Right lobe of liver (tissue), 6 donors: ENCODE measurements around the gene NCAPD2. TPM values are rescaled to one million over a fixed set of nuclear protein-coding genes. Genes with fewer than 3 reads are reported as not detected.
"Not testable (repeated sequence)": the region's sequence is repeated elsewhere in the genome, so short reads cannot be mapped to it uniquely, and the experiment has no call there.

ENCODE experiments used
- ATAC-seq, 4 donors: fragments of 200-7000 bp; cut with Tn5 transposase; one replicate each; pipeline ENCODE4 v1.9.1; 2020; ENCODE audit warnings: mild to moderate bottlenecking in 4 of 4, moderate library complexity in 4 of 4
- DNase-seq, 3 donors: peaks; one replicate each; pipeline ENCODE4 v3.0.0-alpha.2; 2020
- H3K27ac ChIP-seq, 3 donors: fragments of 200-600 bp; one replicate each; pipeline ENCODE4 v1.8.0; 2022
- H3K27me3 ChIP-seq, 2 donors: fragments of 200-600 bp; one replicate each; pipeline ENCODE4 v1.8.0; 2022
- H3K36me3 ChIP-seq, 4 donors: fragments of 200-600 bp; sonication (generic) in 1 of 4; one replicate each; pipeline versions ENCODE4 v1.5.1 to v1.8.0; 2017 to 2022; ENCODE audit warnings: control low read depth in 1 of 4
- H3K4me1 ChIP-seq, 4 donors: fragments of 200-600 bp; sonication (generic) in 1 of 4; one replicate each; pipeline versions ENCODE4 v1.5.1 to v1.8.0; 2017 to 2022; ENCODE audit warnings: control low read depth in 1 of 4
- H3K4me3 ChIP-seq, 3 donors: fragments of 200-600 bp; one replicate each; pipeline ENCODE4 v1.8.0; 2022
- H3K9me3 ChIP-seq, 4 donors: fragments of 200-600 bp; sonication (generic) in 1 of 4; one replicate each; pipeline versions ENCODE4 v1.5.1 to v1.8.0; 2017 to 2022; ENCODE audit warnings: control low read depth in 1 of 4
- CTCF ChIP-seq, 4 donors: fragments of 200-600 bp in 3 of 4; fragments of 450-650 bp in 1 of 4; IDR thresholded peaks; one replicate each; pipeline versions ENCODE4 v1.5.1 to v1.8.0; 2016 to 2022; ENCODE audit warnings: antibody characterized with exemption in 4 of 4, mild to moderate bottlenecking in 2 of 4
- POLR2A ChIP-seq: fragments of 450-650 bp; IDR thresholded peaks from one replicate; pipeline ENCODE4 v1.6.1; 2017; ENCODE audit warnings: antibody characterized with exemption, mild to moderate bottlenecking
- WGBS: methylation state at CpG from one replicate; pipeline ENCODE4 v1.1.6; 2018; ENCODE audit warnings: low coverage, low lambda C conversion rate; ENCODE audit not compliant: insufficient coverage; ENCODE audit errors: missing lambda C conversion rate; 5-methylcytosine and 5-hydroxymethylcytosine counted together
- intact Hi-C, 2 donors: fragments of 100-400 bp; cut with DNase I; formaldehyde crosslinking; loops; one replicate each; pipeline versions ENCODE4 v1.11.2 to v1.14.1; 2022
- total RNA-seq, 6 experiments: library from RNA; depleted of rRNA in 2 of 6; stranded (reverse); fragments of >200 nt in 2 of 6; fragmentation: NEBNext Ultra II Directional in 3 of 6; extraction: Animal tissue kit (Norgen Biotek cat#: 25700) in 3 of 6; gene quantifications; one replicate each; pipeline versions ENCODE4 v1.1.0 to v1.2.4, GENCODE V29; 2016 to 2023
- donor health status: DM: no; HTN: yes; CAD: no.
- donor health status: DM: no; HTN: no; CAD: no.
- donor health status: DM: no; HTN: no; CAD: no.
- donor health status: DM: no; HTN: yes; CAD: no.
- donor health status: DM: no; HTN: yes; CAD: no.

Gene NCAPD2
- total RNA-seq, 6 experiments from 2014 or later: 6.2 to 40.9 (median 8.4) TPM

GRCh38 chr12:6536894-6537579 is 43.1 kb downstream of the NCAPD2 start:
- no peak for ATAC-seq

GRCh38 chr12:6537580-6538419 is 43.9 kb downstream of the NCAPD2 start:
- TF ChIP-seq CTCF (IDR thresholded peaks at IDR 0.05): peak; percentile 77 to 87 (median 86)
- not testable (repeated sequence) for H3K4me3 ChIP-seq
- peak; percentile 69 to 80 (median 78) for DNase-seq

More at GRCh38 chr12:6536894-6537579, 43.1 kb downstream of the NCAPD2 start:
- intact Hi-C loops: loop anchor here in 1 of 2 donors (10.0 kb wide), 1 partner anchor 202 kb away; no protein-coding TSS in a partner anchor
- Histone ChIP-seq H3K36me3 (peaks cover 7 to 33% (median 22%) of the 10 kb centered on the region in 4 donors), H3K4me1 (peaks cover 5 to 42% (median 20%) of the 10 kb centered on the region in 4 donors), H3K27me3 (no peaks in the 10 kb centered on the region), H3K27ac (peak overlapping the region; percentile 59 to 97 (median 93)), H3K9me3 (no peaks in the 10 kb centered on the region), H3K4me3 (peak overlapping the region in 1 of 3 donors; percentile 82)
- DNase-seq: no peak
- no peak for TF ChIP-seq CTCF (IDR thresholded peaks at IDR 0.05)
- no peak for TF ChIP-seq POLR2A
- WGBS: 73% methylated on average over 6 of the region's 19 CpGs

GRCh38 chr12:6538420-6539313 is 44.8 kb downstream of the NCAPD2 start:
- H3K4me1 ChIP-seq: peaks cover 5 to 39% (median 17%) of the 10 kb centered on the region in 4 donors
- H3K9me3 ChIP-seq: no peaks in the 10 kb centered on the region
- H3K36me3 ChIP-seq: peaks cover 7 to 33% (median 22%) of the 10 kb centered on the region in 4 donors
- H3K4me3 ChIP-seq: no peak overlapping the region
- ATAC-seq: no peak
- no peaks in the 10 kb centered on the region for H3K27me3 ChIP-seq
- WGBS: 56% methylated on average over 11 of the region's 24 CpGs
- intact Hi-C loops: loop anchor here in 1 of 2 donors (10.0 kb wide), 1 partner anchor 204 kb away; no protein-coding TSS in a partner anchor
- no peak for TF ChIP-seq POLR2A
- TF ChIP-seq CTCF (IDR thresholded peaks at IDR 0.05): no peak
- H3K27ac ChIP-seq: peak overlapping the region in 2 of 3 donors; percentile 49 to 59
- no peak for DNase-seq

More at GRCh38 chr12:6537580-6538419, 43.9 kb downstream of the NCAPD2 start:
- Histone ChIP-seq H3K4me1 (peaks cover 5 to 41% (median 17%) of the 10 kb centered on the region in 4 donors), H3K36me3 (peaks cover 7 to 33% (median 22%) of the 10 kb centered on the region in 4 donors), H3K27ac (peak overlapping the region; percentile 44 to 59 (median 49))
- H3K9me3 ChIP-seq, H3K27me3 ChIP-seq, ATAC-seq: not testable (repeated sequence)
- intact Hi-C loops: loop anchor here in 1 of 2 donors (10.0 kb wide), 1 partner anchor 203 kb away; no protein-coding TSS in a partner anchor
- WGBS: 0% methylated on average over 1 of the region's 17 CpGs

GRCh38 chr12:6539314-6539682 is 45.4 kb downstream of the NCAPD2 start:
- Histone ChIP-seq H3K27ac (no peak overlapping the region), H3K36me3 (peaks cover 7 to 33% (median 22%) of the 10 kb centered on the region in 4 donors), H3K4me1 (peaks cover 5 to 39% (median 17%) of the 10 kb centered on the region in 4 donors), H3K4me3 (no peak overlapping the region), H3K27me3 (no peaks in the 10 kb centered on the region), H3K9me3 (no peaks in the 10 kb centered on the region)
- no peak for TF ChIP-seq CTCF (IDR thresholded peaks at IDR 0.05)
- no peak for TF ChIP-seq POLR2A
- DNase-seq: no peak
- intact Hi-C loops: loop anchor here in 1 of 2 donors (10.0 kb wide), 1 partner anchor 204 kb away; no protein-coding TSS in a partner anchor
- ATAC-seq: no peak
- 62% methylated on average over 3 of the region's 5 CpGs for WGBS
